GM18502 (cell line): ENCODE measurements around the gene XXYLT1.
A peak's percentile ranks its signal among the peaks of the same experiment; 100 is the strongest.

ENCODE experiments used
- ATAC-seq: cut with Tn5 transposase; IDR thresholded peaks from one replicate; pipeline ENCODE4 v1.9.1; 2021; ENCODE audit warnings: mild to moderate bottlenecking; ENCODE audit not compliant: unreplicated experiment, poor library complexity

Gene XXYLT1

DNA sequence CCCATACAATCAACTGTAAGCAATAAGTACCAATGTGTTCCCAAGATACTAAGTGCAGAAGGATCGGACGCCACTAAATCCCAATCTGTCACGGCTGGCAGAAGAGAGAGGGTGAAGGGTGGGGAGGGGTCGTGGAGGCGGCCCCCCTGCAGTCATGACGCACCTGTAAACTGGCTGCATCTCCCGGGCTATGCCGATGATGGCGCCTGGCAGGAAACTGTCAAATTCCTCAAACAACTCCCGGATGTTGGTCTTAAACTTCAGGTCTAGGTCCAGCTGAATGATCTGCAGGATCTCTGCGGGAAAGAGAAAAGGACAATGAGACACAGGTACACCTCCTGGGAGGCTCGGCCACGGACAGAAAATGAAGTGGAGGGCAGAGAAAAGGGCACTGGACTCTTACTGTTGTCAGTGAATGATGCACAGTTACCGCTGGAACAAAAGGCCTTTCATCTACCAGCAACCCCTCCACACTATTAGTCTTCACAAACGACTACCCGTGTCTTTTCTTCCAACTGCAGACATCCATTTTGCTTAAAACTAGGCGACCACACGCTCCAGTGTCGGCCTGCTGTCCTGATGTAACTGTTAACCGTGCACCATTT, 114.6 kb downstream of the XXYLT1 start:
- no peak for ATAC-seq

DNA sequence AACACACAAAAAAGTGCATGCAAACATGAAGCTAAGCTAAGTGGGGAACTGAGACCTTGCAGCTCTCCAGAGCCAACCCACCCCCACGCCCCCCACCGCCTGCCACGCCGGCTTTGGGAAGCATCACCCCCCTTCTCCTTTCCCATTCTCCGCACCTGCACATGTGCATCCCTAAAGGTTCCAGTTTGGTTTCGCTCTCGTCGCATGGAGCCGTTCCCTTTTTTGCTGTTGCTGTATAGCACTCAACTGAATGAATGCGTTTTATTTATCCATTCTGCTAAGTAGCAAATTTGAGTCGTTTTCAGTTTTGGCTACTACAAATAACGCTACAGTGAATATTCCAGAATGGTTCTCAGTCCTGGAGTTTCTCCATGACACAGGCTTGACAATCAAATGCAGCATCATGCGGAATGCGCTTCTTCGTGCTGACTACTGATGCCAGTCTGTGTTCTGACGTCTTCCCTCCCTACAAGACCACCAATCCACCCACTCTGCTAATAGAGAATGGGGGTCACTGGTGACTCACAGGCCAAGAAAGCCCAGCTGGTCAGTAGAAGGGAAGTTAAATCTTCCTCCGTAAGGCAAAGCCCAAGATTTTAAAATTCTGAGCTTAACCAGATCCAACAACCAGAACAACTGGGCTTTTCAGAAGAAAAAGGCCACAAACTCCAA, 115.3 kb downstream of the XXYLT1 start:
- ATAC-seq, result no peak

DNA sequence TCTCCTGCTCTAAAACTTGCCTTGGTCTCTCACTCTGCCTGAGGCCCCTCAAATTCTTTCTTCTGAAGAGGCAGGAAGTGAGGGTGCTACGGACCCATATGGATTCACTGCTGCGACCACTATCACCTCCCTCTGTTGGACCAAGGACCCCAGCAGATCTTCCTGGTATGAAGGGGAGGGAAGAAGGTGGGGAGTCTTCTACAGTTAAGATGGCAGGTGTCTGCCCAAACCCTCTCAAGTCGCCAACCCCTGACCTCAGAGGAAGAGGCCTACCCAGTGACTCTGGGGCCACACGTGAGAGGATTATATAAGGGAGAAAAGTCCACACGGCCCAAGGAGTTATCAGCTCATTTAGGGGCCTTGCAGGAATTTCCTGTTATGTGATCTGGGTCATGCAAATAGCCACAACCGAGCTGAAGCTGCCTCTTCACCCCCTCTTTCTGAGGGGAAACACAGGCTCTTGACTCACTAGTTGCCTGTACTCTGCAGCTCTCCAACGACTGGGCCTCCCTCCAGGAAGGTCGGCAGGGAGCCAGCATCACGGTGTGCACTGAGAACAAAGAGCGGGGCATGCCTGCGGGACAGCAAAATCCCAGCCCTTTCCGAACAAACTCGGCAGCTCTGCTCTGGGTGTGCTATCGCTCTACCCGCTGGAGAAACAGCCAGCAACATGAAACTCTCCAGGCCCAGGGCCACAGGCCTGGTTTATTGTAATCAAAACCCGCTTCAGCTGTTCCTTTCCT, 116.0 kb downstream of the XXYLT1 start:
- ATAC-seq, result peak; percentile 52

DNA sequence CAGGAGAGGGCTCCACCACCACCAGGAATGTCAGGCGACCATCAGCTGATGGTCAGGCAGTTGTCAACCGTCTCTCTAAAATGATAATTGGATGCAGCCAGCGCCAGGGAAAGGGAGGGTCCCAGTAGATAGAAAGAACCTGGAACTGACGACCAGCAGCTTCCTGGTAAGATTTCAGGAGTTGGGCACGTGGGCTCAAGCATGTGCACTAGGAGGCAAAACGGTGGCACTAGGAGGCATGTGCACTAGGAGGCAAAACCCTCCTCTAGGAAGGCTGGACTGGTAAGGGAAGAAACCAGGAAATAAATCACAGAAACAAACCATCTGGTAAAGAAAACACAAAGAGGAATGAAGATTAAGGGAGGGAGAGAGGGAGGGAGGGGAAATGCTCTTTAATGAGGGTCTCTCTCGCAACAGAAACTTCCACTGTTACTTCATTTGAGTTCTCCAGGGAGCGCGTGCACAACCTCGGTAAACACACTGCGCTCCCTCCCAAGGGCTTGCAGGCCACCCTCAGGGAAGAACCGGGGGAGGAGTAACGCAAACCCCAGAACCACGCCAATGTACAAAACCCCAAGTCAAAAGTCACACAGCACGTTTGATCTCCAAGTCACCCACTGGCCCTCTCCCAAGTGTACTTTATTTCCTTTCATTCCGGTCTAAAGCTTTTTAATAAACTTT, 116.7 kb downstream of the XXYLT1 start:
- ATAC-seq, result no peak

DNA sequence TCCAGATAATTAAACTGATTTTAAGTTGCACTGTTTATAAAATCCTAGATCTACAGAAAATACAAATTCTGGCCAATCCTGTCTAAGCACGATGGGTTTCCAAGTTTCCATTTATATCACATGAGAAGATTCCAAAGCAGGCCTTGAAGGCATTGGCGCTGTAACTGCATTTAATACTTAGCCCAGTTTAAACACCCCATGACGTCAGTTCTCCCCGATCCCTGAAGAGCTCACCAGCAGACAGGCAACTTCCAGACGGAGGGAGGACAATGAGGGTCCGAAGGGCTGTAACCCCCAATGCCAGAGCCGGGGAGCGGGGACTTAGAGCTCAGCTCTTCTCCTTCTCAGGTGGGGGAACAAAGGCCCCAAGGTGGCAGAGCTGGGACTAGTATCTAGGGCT, 117.3 kb downstream of the XXYLT1 start:
- no peak for ATAC-seq

DNA sequence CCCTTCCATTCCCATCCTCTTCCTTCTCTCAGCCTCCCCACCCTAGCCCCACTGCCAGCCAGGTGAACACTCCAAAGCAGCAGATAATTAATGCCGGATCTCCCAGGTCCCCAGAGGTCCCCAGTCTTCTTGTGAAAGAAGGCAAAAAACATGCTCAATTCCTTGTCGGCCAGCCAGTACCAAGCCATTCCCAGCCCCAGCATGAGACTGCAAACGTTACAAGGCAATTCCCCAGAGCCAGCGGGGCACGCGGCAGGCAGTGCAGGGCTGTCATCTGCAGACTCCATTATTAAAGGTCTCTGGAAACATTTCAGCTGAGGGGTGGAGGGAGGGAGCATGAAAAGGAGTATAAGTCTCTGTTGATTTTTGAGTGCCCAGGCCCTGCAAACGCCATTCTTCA, 117.8 kb downstream of the XXYLT1 start:
- no peak for ATAC-seq

DNA sequence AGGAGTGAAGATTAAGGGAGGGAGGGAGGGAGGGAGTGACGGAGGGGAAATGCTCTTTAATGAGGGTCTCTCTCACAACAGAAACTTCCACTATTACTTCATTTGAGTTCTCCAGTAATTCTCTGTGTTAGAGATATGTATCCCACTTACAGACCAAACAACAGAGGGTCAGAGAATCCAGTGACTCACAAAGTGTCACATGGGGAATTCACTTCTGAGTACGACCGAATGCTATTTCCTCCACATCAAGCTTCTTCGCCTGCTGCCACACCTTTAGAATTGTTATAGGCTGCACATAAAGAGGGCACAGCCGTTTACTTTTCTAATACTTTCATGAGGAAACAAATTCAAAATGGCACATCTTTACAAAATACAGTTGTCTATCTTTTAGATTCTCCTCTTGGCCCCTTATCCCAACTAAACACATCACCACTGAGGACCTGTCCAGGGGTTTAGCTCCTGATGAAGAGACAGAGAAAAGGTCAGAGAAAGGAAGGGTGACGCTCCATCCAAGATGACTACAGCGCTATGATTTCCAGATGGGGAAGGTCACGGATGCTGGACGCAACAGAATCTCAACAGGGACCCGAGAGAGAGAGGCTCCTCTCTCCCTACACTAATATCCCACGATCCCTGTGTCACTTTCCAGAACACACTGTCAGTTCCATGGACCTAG, 119.0 kb downstream of the XXYLT1 start:
- no peak for ATAC-seq

DNA sequence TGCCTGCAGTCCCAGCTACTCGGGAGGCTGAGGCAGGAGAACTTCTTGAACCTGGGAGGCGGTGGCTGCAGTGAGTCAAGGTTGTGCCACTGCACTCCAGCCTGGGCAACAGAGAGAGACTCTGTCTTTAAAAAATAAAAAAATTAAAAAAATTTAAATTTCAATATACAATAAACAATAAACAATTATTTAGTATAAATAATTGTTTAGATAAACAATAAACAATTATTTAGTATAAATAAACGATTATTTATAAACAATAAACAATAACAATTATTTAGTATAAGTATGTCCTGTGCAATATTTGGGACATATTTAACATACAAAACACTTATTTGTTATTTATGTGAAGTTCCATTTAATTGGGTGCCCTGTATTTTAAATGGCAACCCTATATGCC, 119.6 kb downstream of the XXYLT1 start:
- no peak for ATAC-seq

DNA sequence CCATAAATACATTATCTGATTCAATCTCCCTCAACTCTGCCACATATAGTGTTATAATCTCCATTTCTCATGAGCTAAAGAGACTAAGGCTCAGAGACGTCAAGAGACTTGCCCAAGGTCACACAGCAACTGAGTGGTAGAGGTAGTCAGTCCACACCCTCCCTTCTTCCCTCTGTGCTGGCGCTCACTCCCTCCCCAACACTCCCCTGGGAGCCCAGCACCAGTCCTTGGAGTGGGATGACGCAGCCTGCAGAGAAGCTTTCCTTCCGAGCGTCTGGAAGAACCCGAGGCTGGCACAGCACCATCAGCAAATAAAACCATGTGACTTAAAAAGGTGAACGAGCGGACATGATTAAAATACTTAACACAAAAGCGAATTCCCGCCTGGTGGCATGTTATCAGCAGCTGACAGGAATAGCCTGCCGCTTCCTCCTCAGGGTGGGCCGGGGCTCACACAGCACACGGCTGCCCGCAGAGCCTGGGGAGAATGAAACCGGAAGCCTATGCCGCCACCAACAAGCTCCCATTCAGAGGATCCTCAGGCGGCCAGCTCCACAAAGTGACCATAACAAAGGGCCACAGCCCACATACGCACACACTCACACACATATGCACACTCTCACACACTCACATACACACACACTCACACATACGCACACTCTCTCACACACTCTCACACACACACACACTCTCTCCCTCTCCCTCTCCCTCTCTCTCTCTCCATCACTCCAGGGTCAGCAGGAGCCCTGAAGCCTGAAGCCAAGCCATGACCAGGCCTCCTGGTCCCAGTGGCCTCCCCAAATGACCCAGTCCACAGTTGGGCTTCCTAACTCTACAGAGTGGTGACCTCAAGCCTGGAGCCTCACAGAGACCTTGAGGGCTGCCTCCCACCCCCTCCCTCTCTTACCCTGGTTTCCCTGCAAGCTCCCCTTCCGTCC, 120.5 kb downstream of the XXYLT1 start:
- peak; percentile 25 for ATAC-seq

DNA sequence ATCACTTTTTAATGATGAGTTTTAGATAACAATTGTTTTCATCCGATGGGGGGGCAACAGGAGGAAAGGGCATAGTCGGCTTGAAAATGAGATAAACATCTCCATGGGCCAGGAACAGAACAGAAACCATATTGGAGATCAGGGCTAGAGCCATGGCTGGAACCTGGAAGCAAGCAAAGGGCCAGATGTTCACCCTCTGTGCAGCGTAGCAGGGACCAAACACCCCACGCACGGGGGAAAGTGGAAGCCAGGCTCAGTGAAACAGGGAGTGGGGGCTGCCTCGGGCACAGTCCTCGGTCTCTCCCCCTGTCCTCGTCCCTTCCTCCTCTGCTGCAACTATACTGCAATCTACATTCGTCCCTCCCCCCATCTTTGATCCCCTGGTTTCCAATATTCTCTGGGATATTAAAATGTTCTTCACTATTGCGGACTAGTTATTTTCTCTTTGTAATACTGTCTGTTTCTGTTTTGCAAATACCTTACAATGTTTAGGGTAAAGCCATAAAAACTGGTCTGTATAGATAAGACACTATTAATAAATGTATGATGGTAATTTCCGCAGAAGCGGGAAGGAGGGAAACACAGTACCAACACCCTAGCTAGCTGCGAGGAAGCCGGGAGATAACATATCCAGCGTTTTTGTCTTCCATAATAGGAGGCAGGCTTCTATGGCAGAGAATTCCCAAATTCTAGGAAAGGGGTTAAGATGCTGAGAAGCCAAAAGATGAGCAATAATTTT, 121.5 kb downstream of the XXYLT1 start:
- no peak for ATAC-seq

DNA sequence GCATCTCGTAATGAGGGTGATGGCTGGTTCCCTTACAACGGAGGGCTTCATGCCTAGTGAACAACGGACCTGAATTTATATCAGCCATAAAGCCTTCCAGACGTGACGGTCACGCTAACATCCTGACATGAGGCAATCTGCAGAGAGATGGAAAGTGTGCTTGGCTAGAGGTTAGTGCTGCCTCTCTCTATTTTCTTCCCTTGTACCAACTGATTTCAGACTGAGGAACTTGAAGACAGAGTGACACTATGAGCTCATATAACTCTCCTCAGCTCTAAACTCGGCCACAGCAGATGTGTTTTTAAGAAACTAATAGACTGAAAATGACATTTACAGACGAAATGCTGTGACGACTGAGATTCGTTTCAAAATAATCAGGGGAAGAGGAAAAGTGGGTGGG, 122.4 kb downstream of the XXYLT1 start:
- no peak for ATAC-seq

DNA sequence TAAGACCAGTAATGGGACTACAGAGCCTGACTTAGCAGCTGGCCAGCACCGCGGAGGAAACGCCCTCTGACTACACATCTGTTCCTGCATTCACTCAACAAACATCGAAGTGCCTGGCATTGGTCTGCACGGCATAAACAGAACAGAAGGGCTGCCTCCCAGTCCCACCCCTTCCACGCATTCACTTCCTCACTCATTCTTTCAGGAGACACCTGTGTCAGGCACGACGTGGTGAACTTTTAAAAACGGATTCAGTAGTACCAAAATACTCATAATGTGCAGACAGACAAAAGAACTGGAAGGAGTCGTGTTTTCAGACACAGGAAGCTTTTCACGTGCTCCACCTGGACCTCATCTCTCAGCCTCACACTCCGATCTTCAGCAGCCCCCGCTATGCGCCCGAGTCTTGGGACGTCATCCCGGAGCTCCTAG, 123.3 kb downstream of the XXYLT1 start:
- ATAC-seq, result peak; percentile 79

DNA sequence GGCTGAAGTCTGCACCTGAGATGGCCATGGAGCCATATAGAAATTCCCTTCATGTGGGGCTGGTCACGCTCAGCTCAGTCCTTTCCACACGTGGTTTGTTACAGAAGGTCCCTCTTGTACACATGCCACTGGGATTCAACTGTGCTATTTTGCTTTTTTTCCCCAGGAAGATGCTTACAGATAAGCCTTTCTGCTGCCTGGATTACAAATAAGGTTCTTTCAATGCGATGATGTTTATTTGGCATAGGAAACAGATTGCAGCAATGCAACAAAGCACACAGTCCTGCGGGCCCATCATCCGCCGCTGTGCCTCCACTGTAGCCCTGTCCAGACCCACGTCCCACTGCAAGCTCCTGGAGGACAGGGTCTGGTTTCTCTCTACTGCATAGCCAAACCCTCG, 124.8 kb downstream of the XXYLT1 start:
- ATAC-seq, result no peak

DNA sequence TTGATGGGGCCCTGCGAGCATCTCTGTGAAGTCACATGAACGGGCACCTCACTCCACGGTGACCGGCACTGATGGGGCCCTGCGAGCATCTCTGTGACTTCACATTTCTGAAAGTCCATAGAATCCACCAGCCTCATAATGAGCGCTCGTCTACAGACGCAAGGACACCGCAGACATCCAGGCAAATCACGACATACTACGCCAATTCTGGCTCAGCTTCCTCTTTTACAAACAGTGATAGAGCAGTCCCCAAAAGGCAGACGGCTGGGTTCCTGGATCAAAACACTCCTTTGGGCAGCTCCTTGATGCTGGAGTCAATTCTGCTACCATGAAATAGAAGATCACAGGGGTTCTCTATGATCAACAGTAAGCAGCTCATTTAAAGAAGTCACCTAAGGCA, 125.4 kb downstream of the XXYLT1 start:
- ATAC-seq, result no peak

DNA sequence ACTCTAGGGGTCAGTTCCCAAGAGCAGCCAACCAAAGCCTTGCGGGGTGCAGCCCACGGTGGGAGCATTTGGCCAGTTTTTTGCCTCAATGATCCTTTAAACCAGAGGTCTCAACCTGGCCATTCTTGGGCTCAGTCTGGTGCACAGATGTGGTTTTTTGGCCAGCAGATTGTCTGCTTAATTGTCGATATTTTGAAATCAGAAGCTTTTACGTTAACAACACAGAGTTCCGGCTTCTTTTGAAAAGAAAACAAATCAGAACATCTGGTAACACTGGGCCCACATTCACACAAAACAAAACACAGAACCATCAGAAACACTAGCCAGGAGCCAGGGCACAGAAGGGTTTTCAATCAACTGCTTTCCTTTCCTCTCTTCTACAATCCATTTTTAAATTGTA, 127.7 kb downstream of the XXYLT1 start:
- no peak for ATAC-seq

DNA sequence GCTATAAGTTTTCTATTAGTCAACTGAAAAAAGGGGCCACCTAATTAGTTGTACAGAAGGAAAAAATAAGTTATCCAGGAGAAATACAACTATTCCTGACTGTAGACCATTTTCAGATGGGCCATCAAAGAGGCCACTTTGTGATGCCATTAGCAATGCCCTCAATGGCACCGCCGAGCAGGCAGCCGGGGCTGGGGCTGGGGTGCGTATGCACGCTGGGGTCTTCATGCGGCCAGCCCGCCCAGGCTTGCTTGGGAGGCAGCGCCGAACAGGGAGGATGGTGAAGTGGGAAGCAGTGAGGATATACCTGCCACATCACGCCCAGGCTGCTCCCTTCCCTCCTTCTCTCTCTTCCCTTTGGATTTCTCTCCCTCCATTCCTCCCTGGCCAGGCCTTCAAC, 128.4 kb downstream of the XXYLT1 start:
- ATAC-seq, result no peak

DNA sequence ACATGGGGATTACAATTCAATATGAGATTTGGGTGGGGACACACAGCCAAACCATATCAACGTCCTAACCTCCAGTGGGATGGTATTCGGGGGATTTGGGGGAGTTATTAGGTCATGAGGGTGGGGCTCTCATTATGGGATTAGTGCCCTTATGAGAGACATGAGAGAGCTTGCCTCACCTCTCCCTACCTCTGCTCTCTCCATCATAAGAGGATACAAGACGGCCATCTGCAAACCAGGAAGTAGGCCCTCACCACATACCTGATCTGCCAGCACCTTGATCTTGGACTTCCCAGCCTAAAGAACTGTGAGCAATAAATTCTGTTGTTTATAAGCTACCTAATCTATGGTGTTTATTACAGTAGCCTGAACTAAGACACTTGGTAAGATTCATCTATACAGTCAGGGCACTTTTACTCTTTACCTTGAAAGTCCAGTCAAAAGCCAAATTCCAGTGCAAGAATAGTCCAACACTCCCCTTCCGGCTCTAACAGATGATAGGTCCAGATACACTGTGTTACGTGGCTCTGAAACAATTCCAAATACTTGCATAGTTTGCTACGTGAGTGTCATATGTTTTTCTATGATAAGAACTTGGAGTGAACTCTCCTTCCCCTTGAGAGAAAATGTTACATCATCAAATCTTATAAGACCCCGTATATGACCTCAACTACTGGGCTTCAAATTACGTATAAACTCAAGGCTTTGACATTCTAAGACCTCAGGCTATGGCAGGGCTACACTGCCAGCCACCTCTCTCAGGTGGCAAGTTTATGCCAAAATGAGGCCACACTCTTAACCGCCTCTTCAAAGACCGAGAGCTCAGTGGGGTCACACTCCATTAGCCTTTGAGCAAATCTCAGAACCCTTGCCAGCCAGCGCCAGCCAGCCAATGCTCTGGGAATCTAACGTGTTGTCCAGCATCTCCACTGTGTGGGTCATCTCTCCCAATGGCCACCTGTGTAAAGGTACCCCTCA, 129.9 kb downstream of the XXYLT1 start:
- no peak for ATAC-seq

DNA sequence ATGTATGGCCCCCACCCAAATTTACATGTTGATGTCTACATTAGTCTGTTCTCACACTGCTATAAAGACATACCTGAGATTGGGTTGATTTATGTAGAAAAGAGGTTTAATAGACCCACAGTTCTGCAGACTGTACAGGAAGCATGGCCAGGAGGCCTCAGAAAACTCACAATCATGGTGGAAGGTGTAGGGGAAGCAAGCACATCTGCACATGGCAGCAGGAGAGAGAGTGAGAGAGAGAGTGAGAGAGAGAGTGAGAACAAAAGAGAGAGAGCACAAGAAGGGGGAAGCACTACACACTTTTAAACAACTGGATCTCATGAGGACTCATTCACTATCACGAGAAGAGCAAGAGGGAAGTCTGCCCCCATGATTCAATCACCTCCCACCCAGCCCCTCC, 130.5 kb downstream of the XXYLT1 start:
- no peak for ATAC-seq
